Activated CD4-positive, CD25-positive, alpha-beta regulatory T cell treated with anti-CD3 and anti-CD28 coated beads, Interleukin-2, amount 50 U/mL, for 24 hours (primary cell): ENCODE measurements around the gene ALDH1L2.
A peak's percentile ranks its signal among the peaks of the same experiment; 100 is the strongest.

Source experiments
- ATAC-seq, 2 donors: fragments of 150-1000 bp; cut with Tn5 transposase; one replicate each; pipeline ENCODE4 v1.10.0; 2021; ENCODE audit warnings: mild to moderate bottlenecking in 1 of 2, moderate library complexity in 1 of 2

ALDH1L2 gene

GRCh38 chr12:105083031-105083430 lies 1.2 kb downstream of the ALDH1L2 start:
- no peak for ATAC-seq

GRCh38 chr12:105078712-105079570 lies 5.3 kb downstream of the ALDH1L2 start:
- ATAC-seq = no peak

GRCh38 chr12:105077435-105077834 lies 6.8 kb downstream of the ALDH1L2 start:
- ATAC-seq = no peak

- no peak for ATAC-seq
Observed at GRCh38 chr12:105076913-105077312, 7.3 kb downstream of the ALDH1L2 start.

GRCh38 chr12:105076098-105076497 lies 8.2 kb downstream of the ALDH1L2 start:
- ATAC-seq = no peak

- ATAC-seq = no peak
Observed at GRCh38 chr12:105072888-105073488, 11.3 kb downstream of the ALDH1L2 start.

GRCh38 chr12:105071981-105072380 lies 12.3 kb downstream of the ALDH1L2 start:
- ATAC-seq = no peak

GRCh38 chr12:105069936-105070702 lies 14.1 kb downstream of the ALDH1L2 start:
- no peak for ATAC-seq

- no peak for ATAC-seq
Observed at GRCh38 chr12:105067511-105068031, 16.7 kb downstream of the ALDH1L2 start.

- no peak for ATAC-seq
Observed at GRCh38 chr12:105064564-105065178, 19.6 kb downstream of the ALDH1L2 start.

GRCh38 chr12:105060715-105061378 lies 23.4 kb downstream of the ALDH1L2 start:
- ATAC-seq = no peak

GRCh38 chr12:105057174-105057573 lies 27.1 kb downstream of the ALDH1L2 start:
- peak; percentile 56 to 62 for ATAC-seq

GRCh38 chr12:105053116-105053572 lies 31.1 kb downstream of the ALDH1L2 start:
- peak; percentile 64 to 73 for ATAC-seq

GRCh38 chr12:105051981-105052380 lies 32.3 kb downstream of the ALDH1L2 start:
- no peak for ATAC-seq

GRCh38 chr12:105048315-105048714 lies 35.9 kb downstream of the ALDH1L2 start:
- no peak for ATAC-seq

- no peak for ATAC-seq
Observed at GRCh38 chr12:105047308-105047707, 37.0 kb downstream of the ALDH1L2 start.

GRCh38 chr12:105041186-105041585 lies 43.1 kb downstream of the ALDH1L2 start:
- ATAC-seq = no peak

- ATAC-seq = no peak
Observed at GRCh38 chr12:105040476-105040875, 43.8 kb downstream of the ALDH1L2 start.

GRCh38 chr12:105036937-105037649 lies 47.2 kb downstream of the ALDH1L2 start:
- peak; percentile 26 to 34 for ATAC-seq

GRCh38 chr12:105033851-105034250 lies 50.4 kb downstream of the ALDH1L2 start:
- peak; percentile 44 to 64 for ATAC-seq

GRCh38 chr12:105032703-105033357 lies 51.4 kb downstream of the ALDH1L2 start:
- ATAC-seq = no peak
